Ammon's horn (tissue), 1 donor: ENCODE measurements around the gene SLC6A9.

Source experiments
- DNase-seq: peaks from one replicate; pipeline ENCODE4 v3.0.0-alpha.2; 2016; ENCODE audit warnings: low spot score

Gene SLC6A9

DNA sequence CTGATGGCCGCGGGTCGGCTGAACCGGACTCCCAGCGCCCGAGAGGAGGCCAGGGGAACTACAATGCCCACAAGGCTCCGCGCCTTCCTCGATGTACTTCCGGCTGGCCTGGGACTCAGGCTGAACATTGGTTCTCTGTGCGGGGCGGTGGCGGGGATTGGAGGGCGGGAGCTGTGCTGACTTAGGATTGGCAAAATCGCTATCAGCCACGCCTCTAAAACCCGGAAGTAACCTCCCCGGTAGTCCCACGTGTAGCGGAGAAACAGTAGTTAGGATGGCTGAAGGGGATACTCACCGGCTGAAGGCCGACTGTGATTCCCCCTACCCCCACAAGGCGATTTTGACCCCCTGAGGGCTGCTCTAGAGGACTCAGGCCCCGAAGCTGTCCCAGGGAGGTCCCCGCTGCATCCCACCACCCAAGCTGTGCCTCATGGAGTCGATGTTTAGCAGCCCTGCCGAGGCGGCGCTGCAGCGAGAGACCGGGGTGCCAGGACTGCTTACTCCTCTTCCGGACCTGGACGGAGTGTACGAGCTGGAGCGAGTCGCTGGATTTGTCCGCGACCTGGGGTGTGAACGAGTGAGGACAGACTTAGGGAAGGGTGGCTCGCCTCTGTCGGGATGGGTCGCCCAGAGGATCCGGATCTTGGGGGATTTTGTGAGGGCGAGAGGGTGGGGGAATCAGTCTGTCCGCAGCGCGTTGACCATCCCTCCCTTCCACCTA is 61.4 kb downstream of the SLC6A9 start, which contains the start of gene DPH2:
TSS of gene DPH2 (plus strand) at position 265 of the 721 bp plus-strand sequence. CDS start at position 431, 166 bp downstream.
- peak; percentile 98 for DNase-seq

GRCh38 chr1:43969416-43969745 is 61.9 kb downstream of the SLC6A9 start:
- no peak for DNase-seq

- DNase-seq = no peak
These were observed 62.8 kb downstream of the SLC6A9 start for GRCh38 chr1:43968348-43968948.

GRCh38 chr1:43965316-43965715 is 65.9 kb downstream of the SLC6A9 start:
- DNase-seq = no peak

- no peak for DNase-seq
These were observed 67.4 kb downstream of the SLC6A9 start for GRCh38 chr1:43963890-43964289.

DNA sequence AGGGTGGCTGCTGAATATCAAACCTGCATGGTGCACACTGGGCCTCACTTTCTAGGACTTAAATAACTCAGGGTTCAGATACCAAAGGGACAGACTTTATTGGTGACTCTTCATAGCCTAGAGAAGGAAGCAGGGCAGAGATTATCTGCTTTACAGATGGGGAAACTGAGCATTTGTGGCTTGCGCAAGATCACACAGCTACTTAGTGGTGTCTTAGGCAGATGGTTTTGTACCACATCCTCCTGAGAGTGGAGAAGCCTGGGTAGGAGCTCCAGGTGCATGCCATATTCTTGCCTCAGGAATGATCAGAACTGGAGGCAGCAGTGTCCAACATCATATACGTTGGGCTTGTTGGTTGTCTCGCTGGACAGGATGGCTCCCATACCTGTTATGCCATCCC is 68.3 kb downstream of the SLC6A9 start:
- DNase-seq = no peak

- peak; percentile 79 for DNase-seq
These were observed 68.9 kb downstream of the SLC6A9 start for GRCh38 chr1:43962324-43962723.

DNA sequence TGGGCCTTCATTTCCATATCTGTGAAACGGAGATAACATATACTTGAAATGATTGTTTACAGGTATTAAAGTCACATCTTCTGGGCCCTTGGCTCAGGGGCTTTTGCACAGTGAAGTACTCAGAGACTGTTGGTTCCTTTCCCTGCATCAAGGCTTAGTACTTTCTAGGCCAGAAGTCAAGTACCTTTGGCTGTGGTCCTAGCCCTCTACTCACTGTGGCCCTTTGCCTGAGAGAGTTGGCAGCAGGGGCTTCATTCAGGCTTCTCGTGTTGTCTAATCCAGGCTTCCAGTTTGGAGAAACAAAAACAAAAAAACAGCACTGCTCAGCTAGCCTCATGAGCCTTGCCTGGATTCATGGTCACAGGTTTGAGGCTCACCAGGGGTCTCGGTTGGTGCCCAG is 69.6 kb downstream of the SLC6A9 start:
- DNase-seq = no peak

DNA sequence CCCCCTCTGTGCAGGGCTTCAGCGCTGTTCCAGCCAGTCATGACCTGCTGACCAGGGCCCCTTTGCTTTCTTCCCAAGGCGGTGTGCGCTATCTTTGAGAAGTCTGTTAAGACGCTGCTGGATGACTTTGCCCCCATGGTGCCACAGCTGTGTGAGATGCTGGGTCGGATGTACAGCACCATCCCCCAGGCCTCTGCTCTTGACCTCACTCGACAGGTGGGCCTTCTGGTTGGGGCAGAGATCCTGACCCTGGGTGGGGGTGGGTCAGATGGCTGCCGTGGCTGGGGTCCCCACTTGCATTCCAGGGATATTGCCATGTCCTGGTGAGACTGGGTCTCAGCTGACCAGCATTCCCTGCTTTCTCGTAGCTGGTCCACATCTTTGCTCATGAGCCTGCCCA is 70.5 kb downstream of the SLC6A9 start:
- no peak for DNase-seq

- DNase-seq = no peak
These were observed 72.7 kb downstream of the SLC6A9 start for GRCh38 chr1:43958351-43959255.

DNA sequence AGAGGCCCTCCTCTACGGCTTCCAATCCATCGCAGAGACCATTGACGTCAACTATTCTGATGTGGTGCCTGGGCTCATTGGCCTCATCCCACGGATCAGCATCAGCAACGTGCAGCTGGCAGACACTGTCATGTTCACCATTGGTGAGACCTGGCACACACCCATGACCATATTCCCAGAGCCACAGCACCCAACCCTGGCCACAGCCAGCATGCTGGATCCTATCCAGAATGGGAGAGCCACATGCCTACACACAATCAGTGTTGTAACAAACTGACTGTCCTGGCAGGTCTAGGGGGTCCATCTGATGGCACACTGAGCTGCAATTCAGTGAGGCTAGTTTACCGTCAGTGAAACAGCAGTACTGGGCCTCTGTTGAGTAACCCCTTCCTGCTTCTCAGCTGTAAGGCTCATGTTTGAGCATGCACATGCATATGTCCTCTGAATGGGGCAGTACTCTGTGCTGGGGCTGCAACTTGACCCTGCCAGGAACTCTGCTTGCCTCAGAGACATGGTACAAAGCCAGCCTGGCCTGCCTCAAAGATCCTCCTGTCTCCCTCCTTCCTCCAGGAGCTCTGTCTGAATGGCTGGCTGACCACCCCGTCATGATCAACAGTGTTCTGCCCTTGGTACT is 73.7 kb downstream of the SLC6A9 start:
- no peak for DNase-seq

DNA sequence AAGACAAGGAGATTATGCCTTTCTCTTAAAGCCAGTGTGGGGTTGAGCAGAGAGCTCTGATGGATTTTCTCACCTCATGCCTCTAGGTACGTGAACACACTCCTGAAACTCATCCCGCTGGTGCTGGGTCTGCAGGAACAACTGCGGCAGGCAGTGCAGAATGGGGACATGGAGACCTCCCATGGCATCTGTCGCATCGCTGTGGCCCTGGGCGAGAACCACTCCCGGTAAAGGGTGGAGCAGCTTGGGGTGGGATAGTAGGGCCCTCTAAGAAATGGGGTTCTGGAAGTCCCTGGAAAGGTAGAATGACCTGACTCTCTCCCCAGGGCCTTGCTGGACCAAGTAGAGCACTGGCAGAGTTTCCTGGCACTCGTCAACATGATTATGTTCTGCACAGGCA is 75.0 kb downstream of the SLC6A9 start:
- no peak for DNase-seq

GRCh38 chr1:43954036-43954435 is 77.2 kb downstream of the SLC6A9 start:
- DNase-seq = peak; percentile 94

- DNase-seq = no peak
These were observed 77.9 kb downstream of the SLC6A9 start for GRCh38 chr1:43953361-43953760.

- peak; percentile 49 for DNase-seq
These were observed 78.4 kb downstream of the SLC6A9 start for GRCh38 chr1:43952731-43953346.

GRCh38 chr1:43951021-43951985 is 80.0 kb downstream of the SLC6A9 start:
- no peak for DNase-seq

- no peak for DNase-seq
These were observed 81.6 kb downstream of the SLC6A9 start for GRCh38 chr1:43949678-43950077.

DNA sequence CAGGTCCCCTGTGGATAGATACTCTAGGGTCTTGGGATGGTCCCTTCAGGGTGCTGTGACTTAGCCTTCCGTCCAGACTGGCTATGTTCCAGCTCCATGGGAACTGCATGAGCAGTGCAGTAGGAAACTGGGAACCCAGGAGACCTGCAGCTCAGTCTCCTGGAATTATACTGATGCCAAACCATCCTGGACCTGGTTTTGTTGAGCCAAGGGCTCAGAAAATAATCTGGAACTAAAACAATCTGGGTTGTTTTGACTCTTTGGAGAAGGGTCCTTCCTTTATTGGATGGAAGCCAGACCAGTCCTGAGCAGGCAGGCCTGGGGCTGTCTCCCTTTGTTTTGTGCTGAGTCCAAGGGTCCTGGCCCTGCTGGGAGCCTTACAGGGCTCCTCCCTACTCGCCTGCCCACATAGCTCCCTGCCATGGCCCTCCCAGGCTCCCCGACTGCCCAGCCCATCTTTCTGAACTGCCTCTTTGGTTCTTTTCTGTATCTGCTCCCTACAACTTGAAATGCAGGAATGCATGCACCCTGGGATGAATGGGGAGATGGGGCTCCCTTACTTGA is 83.3 kb downstream of the SLC6A9 start:
- no peak for DNase-seq

- DNase-seq = no peak
These were observed 84.0 kb downstream of the SLC6A9 start for GRCh38 chr1:43947061-43947873.
